PC-9 (cell line): Measurements from ENCODE around the gene MTHFSD. TPM values are rescaled to one million over a fixed set of nuclear protein-coding genes. Genes with fewer than 3 reads are reported as not detected.
A peak's percentile ranks its signal among the peaks of the same experiment; 100 is the strongest.

ENCODE experiments used
- BruUV-seq: library from RNA; stranded (reverse); fragments of 400-500 nt; replicated peaks from 2 replicates; lab custom pipeline; 2021; lab: Mats Ljungman, UMichigan
- CTCF ChIA-PET: fragments of 300-600 bp; sonication (Branson Sonifier 250); formaldehyde crosslinking; loops from one replicate; lab custom pipeline; 2022; ENCODE audit warnings: antibody characterized with exemption; lab: Charles Lee
- POLR2A ChIA-PET: fragments of 300-600 bp; sonication (Branson Sonifier 250); formaldehyde crosslinking; loops from one replicate; lab custom pipeline; 2022; ENCODE audit warnings: antibody characterized with exemption; ENCODE audit not compliant: unreplicated experiment; lab: Charles Lee
- DNase-seq, 2 experiments: peaks; one replicate each; pipeline versions ENCODE4 v3.0.0 to v3.0.0-alpha.2; 2015 to 2022; ENCODE audit warnings: mixed read lengths in 1 of 2
- H2AFZ ChIP-seq: fragments of 200-600 bp; sonication (generic); 2 replicates; pipeline ENCODE4 v1.8.1; 2017; ENCODE audit warnings: antibody characterized with exemption
- H3F3A ChIP-seq: fragments of 200-600 bp; sonication (generic); 2 replicates; pipeline ENCODE4 v1.8.1; 2017; ENCODE audit warnings: antibody characterized with exemption, mild to moderate bottlenecking, low read depth; ENCODE audit not compliant: insufficient read depth
- H3K27ac ChIP-seq: fragments of 200-600 bp; sonication (generic); 2 replicates; pipeline ENCODE4 v1.6.1; 2016; ENCODE audit warnings: mixed run types
- H3K27me3 ChIP-seq: fragments of 200-600 bp; sonication (generic); 2 replicates; pipeline ENCODE4 v1.6.1; 2016; ENCODE audit warnings: low read depth, mixed run types; ENCODE audit not compliant: insufficient read depth
- H3K36me3 ChIP-seq: fragments of 200-600 bp; sonication (generic); 2 replicates; pipeline ENCODE4 v1.6.1; 2016; ENCODE audit warnings: low read depth, mixed run types
- H3K4me1 ChIP-seq: fragments of 200-600 bp; sonication (generic); replicated peaks from 2 replicates; pipeline ENCODE4 v1.6.1; 2016; ENCODE audit warnings: mixed run types; ENCODE audit not compliant: insufficient read depth
- H3K4me2 ChIP-seq: fragments of 200-600 bp; sonication (generic); 2 replicates; pipeline ENCODE4 v1.6.1; 2017; ENCODE audit warnings: mixed run types
- H3K4me3 ChIP-seq: fragments of 200-600 bp; sonication (generic); 2 replicates; pipeline ENCODE4 v1.6.1; 2016; ENCODE audit warnings: mixed run types
- H3K79me2 ChIP-seq: fragments of 200-600 bp; sonication (generic); 2 replicates; pipeline ENCODE4 v1.6.1; 2017; ENCODE audit warnings: low read depth, mixed run types
- H3K9me2 ChIP-seq: fragments of 200-600 bp; sonication (generic); 2 replicates; pipeline ENCODE4 v1.8.1; 2017; ENCODE audit warnings: mild to moderate bottlenecking; ENCODE audit not compliant: insufficient read depth
- H3K9me3 ChIP-seq: fragments of 200-600 bp; sonication (generic); 2 replicates; pipeline ENCODE4 v1.8.1; 2016; ENCODE audit warnings: low read depth; ENCODE audit not compliant: insufficient read depth
- H4K20me1 ChIP-seq: fragments of 200-600 bp; sonication (generic); 2 replicates; pipeline ENCODE4 v1.8.1; 2017; ENCODE audit not compliant: insufficient read depth
- EZH2 ChIP-seq: fragments of 200-600 bp; sonication (generic); IDR thresholded peaks from 2 replicates; pipeline ENCODE4 v1.8.0; 2017; ENCODE audit warnings: antibody characterized with exemption, low read depth
- intact Hi-C: fragments of 100-400 bp; cut with micrococcal nuclease; formaldehyde crosslinking; loops from one replicate; pipeline ENCODE4 v1.10.0; 2022; ENCODE audit not compliant: unreplicated experiment
- total RNA-seq: library from RNA; stranded (reverse); gene quantifications from 2 replicates; pipeline ENCODE4 v1.2.3, GENCODE V29; 2021
- TF ChIP-seq, protein P1 (sequence below): fragments of 200-600 bp; sonication (generic); conservative IDR thresholded peaks from 2 replicates; pipeline ENCODE4 v1.6.1; 2017; ENCODE audit warnings: mixed run types, antibody characterized with exemption, mild to moderate bottlenecking, moderate library complexity

MTHFSD gene
- total RNA-seq, 1 experiment from 2014 or later, result 25.7 TPM

DNA sequence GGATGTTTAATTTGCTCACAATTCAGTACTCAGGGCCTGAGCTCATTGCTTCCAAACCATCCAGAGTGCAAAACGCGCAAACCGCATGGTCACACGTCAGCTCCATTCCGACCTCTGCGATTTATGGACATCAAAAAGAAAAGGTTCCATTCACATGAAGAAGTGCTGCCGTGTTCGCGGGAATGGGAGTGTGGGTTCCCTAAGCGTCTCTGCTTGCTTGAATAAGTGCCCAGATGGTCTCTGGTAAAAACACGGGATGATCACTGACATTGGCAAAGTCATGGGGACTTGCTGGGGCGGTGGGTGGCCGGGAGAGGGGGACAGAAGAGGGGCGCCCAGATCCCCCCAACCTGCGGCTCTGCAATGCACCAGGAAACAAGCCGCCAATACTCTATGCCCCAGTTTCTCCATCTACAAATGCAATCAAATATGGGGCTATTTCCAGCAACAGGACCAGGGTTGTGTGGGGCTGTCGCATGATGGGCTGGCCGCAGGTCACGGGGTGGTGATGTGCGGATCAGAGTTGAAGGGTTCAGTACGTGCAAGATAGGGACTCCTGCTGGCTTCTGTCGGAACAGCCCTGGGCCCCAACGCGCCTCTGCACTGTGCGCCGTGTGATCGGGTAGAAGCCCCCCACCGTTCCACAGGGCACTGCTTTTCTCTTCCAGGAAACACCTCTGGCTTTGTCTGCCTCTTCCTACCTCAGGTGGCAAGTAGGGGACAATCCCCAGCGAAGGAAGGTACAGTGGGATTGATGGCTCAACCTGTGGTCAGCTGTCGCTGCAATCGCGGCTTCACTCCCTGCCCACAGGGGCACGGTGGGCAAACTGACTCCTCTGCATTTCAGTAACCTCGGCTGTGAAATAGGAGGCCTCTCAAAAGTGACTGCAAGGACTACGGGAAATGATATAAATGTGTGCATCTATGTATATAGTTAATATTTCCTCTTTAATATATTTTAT is 33.5 kb downstream of the MTHFSD start:
- no peak overlapping the region for H2AFZ ChIP-seq

DNA sequence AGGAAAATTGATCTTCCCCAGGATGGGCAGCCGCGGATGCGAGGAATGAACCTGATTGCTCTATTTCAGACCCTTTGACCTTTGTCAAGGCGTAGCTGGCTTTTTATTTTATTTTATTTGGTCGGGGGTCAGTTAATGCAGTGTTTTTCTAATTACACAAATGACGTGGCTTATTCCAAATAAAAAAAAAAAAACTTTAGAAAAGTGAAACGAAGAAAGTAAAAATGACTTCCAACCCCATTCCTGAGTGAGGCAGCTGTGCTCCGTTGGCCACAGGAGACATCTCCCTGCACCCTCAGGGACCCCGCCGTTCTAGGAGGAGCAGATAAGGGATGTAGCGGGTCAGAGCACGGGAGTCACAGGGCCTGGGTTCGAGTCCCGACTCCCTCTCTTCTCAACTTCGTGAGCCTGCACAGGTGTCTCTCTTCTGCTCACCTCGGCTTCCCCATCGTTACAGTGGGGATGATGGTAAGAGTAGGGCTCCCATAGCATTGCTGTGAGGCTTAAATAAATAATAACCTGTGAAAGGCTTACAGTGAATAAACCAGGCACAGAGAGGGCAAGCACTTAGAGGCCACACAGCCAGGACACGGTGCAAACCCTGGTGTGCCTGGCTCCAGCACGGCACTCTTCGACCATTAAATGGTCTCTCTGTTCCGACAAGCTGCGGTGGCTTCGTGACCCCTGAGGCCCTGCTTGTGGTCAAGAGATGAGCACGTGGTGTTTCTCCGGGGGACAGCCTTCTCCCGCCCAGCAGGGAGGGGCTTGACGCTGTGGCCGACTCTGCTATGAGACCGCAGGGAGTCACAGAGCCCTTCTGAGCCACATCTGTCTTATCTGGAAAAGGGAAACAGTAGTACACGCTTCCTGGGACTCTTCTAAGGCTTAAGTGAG is 34.5 kb downstream of the MTHFSD start:
- no peaks in the 10 kb centered on the region for H3F3A ChIP-seq
- peaks cover 80% of the 10 kb centered on the region for H3K27me3 ChIP-seq
- peak overlapping the region; percentile 64 for H3K4me2 ChIP-seq
- ChIA-PET POLR2A (no interaction called here), CTCF (interaction anchor here (0.6 kb wide), 1 partner anchor 85 kb away, joined by 17 read pairs; no protein-coding TSS in a partner anchor)
- no peak overlapping the region for H2AFZ ChIP-seq
- H3K4me3 ChIP-seq, result peak overlapping the region; percentile 30; the same call in 1 of the 2 replicates
- no peak overlapping the region for H3K27ac ChIP-seq
- H3K36me3 ChIP-seq, result no peaks in the 10 kb centered on the region
- H3K4me1 ChIP-seq, result no peaks in the 10 kb centered on the region
- H4K20me1 ChIP-seq, result no peaks in the 10 kb centered on the region; the same call in 1 of the 2 replicates
- TF ChIP-seq, protein P1, sequence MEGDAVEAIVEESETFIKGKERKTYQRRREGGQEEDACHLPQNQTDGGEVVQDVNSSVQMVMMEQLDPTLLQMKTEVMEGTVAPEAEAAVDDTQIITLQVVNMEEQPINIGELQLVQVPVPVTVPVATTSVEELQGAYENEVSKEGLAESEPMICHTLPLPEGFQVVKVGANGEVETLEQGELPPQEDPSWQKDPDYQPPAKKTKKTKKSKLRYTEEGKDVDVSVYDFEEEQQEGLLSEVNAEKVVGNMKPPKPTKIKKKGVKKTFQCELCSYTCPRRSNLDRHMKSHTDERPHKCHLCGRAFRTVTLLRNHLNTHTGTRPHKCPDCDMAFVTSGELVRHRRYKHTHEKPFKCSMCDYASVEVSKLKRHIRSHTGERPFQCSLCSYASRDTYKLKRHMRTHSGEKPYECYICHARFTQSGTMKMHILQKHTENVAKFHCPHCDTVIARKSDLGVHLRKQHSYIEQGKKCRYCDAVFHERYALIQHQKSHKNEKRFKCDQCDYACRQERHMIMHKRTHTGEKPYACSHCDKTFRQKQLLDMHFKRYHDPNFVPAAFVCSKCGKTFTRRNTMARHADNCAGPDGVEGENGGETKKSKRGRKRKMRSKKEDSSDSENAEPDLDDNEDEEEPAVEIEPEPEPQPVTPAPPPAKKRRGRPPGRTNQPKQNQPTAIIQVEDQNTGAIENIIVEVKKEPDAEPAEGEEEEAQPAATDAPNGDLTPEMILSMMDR, result 0 out of 2 replicates have a peak, but pooled peaks have one; percentile 24
- no peak for TF ChIP-seq EZH2
- no peak for DNase-seq
- intact Hi-C loops, result loop anchor here (1.0 kb wide), 1 partner anchor 448 kb away; no protein-coding TSS in a partner anchor
- H3K9me3 ChIP-seq, result no peaks in the 10 kb centered on the region
- H3K9me2 ChIP-seq, result no peaks in the 10 kb centered on the region
- no TSS peak for BruUV-seq
- no peaks in the 10 kb centered on the region for H3K79me2 ChIP-seq

More for the DNA sequence above, 33.5 kb downstream of the MTHFSD start:
- intact Hi-C loops, result no loop called here
- BruUV-seq, result no TSS peak
- no peak overlapping the region for H3K4me2 ChIP-seq
- H4K20me1 ChIP-seq, result no peaks in the 10 kb centered on the region; the same call in 1 of the 2 replicates
- no peaks in the 10 kb centered on the region for H3F3A ChIP-seq
- H3K4me1 ChIP-seq, result no peaks in the 10 kb centered on the region
- no peaks in the 10 kb centered on the region for H3K36me3 ChIP-seq
- ChIA-PET POLR2A (no interaction called here), CTCF (no interaction called here)
- DNase-seq, result no peak
- no peaks in the 10 kb centered on the region for H3K9me3 ChIP-seq
- H3K27ac ChIP-seq, result no peak overlapping the region
- H3K27me3 ChIP-seq, result peaks cover 75% of the 10 kb centered on the region
- no peak for TF ChIP-seq EZH2
- TF ChIP-seq, protein P1, result no peak
- no peaks in the 10 kb centered on the region for H3K79me2 ChIP-seq
- no peak overlapping the region for H3K4me3 ChIP-seq
- H3K9me2 ChIP-seq, result no peaks in the 10 kb centered on the region
